ENCODE data around the gene ADAMTS13.
"Not testable (repeated sequence)": the region's sequence is repeated elsewhere in the genome, so short reads cannot be mapped to it uniquely, and the experiment has no call there.

The ADAMTS13 gene

GRCh38 chr9:133427658-133428348, 5.6 kb downstream of the ADAMTS13 start:
- no peak for DNase-seq

GRCh38 chr9:133428617-133429101, 6.5 kb downstream of the ADAMTS13 start:
- no peak for DNase-seq

GRCh38 chr9:133429214-133429613, 7.0 kb downstream of the ADAMTS13 start:
- DNase-seq = no peak

- DNase-seq = no peak
Measured at GRCh38 chr9:133429641-133430161, 7.5 kb downstream of the ADAMTS13 start.

GRCh38 chr9:133430244-133430643, 8.1 kb downstream of the ADAMTS13 start:
- no peak for DNase-seq

GRCh38 chr9:133433351-133433843, 11.2 kb downstream of the ADAMTS13 start:
- DNase-seq = no peak

- DNase-seq = no peak
Measured at GRCh38 chr9:133436681-133437080, 14.5 kb downstream of the ADAMTS13 start.

GRCh38 chr9:133437753-133438531, 15.8 kb downstream of the ADAMTS13 start:
- no peak for DNase-seq

- DNase-seq = no peak
Measured at GRCh38 chr9:133439337-133439736, 17.2 kb downstream of the ADAMTS13 start.

- DNase-seq = peak in 1 of 2 donors; percentile 63
Measured at GRCh38 chr9:133440874-133441273, 18.7 kb downstream of the ADAMTS13 start.

- no peak for DNase-seq
Measured at GRCh38 chr9:133441571-133441970, 19.4 kb downstream of the ADAMTS13 start.

GRCh38 chr9:133443248-133443647, 21.1 kb downstream of the ADAMTS13 start:
- no peak for DNase-seq

- DNase-seq = no peak
Measured at GRCh38 chr9:133443982-133444381, 21.8 kb downstream of the ADAMTS13 start.

- DNase-seq = no peak
Measured at GRCh38 chr9:133445293-133445969, 23.3 kb downstream of the ADAMTS13 start.

GRCh38 chr9:133448487-133448972, 26.4 kb downstream of the ADAMTS13 start:
- no peak for DNase-seq

- no peak for DNase-seq
Measured at GRCh38 chr9:133449760-133450159, 27.6 kb downstream of the ADAMTS13 start.

- DNase-seq = not testable (repeated sequence)
Measured at GRCh38 chr9:133451865-133452264, 29.7 kb downstream of the ADAMTS13 start.

GRCh38 chr9:133452562-133452961, 30.4 kb downstream of the ADAMTS13 start:
- no peak for DNase-seq

GRCh38 chr9:133453651-133454050, 31.5 kb downstream of the ADAMTS13 start:
- no peak for DNase-seq

- DNase-seq = no peak
Measured at GRCh38 chr9:133454325-133454724, 32.2 kb downstream of the ADAMTS13 start.

GRCh38 chr9:133454943-133455673, 32.9 kb downstream of the ADAMTS13 start:
- DNase-seq = no peak

GRCh38 chr9:133455936-133456335, 33.8 kb downstream of the ADAMTS13 start:
- DNase-seq = no peak

Measured in CD4-positive, alpha-beta T cell treated with Interferon alpha-2 for 1 hour (primary cell).